K562 (cell line): Measurements from ENCODE around the gene ADD1. TPM values are rescaled to one million over a fixed set of nuclear protein-coding genes. Genes with fewer than 3 reads are reported as not detected.

Experiments
- CBFA2T2 ChIP-seq: fragments of 450-650 bp; conservative IDR thresholded peaks from 2 replicates; pipeline ENCODE4 v1.6.1; 2017; ENCODE audit warnings: mild to moderate bottlenecking
- CEBPG ChIP-seq, 3 experiments: fragments of 200-800 bp in 1 of 3; sonication (Bioruptor generic) in 1 of 3; sonication (generic) in 1 of 3; formaldehyde crosslinking in 1 of 3; IDR thresholded peaks in 2 of 3; conservative IDR thresholded peaks in 1 of 3; 2 replicates each; pipeline versions ENCODE4 v1.6.1 to v1.8.0; 2016 to 2022; ENCODE audit warnings: missing compliant biosample characterization in 2 of 3, missing genetic modification characterization in 2 of 3, mild to moderate bottlenecking in 1 of 3, missing genetic modification reagents in 1 of 3
- CSDE1 ChIP-seq, 2 experiments: fragments of 450-650 bp; IDR thresholded peaks; 2 replicates each; pipeline ENCODE4 v1.6.1; 2016; ENCODE audit warnings: mild to moderate bottlenecking in 1 of 2
- ELF4 ChIP-seq: fragments of 450-650 bp; formaldehyde crosslinking; IDR thresholded peaks from 2 replicates; pipeline ENCODE4 v1.4.0; 2022; ENCODE audit warnings: missing genetic modification characterization
- FOXK2 ChIP-seq, 2 experiments: fragments of 450-650 bp; IDR thresholded peaks in 1 of 2; conservative IDR thresholded peaks in 1 of 2; 2 replicates each; pipeline ENCODE4 v1.6.1; 2016; ENCODE audit warnings: low read depth in 2 of 2, mild to moderate bottlenecking in 1 of 2
- HIVEP1 ChIP-seq: fragments of 250-450 bp; sonication (Bioruptor Pico); IDR thresholded peaks from 2 replicates; pipeline ENCODE4 v1.4.0; 2020; ENCODE audit warnings: mild to moderate bottlenecking
- HMG20A ChIP-seq: fragments of 450-650 bp; formaldehyde crosslinking; conservative IDR thresholded peaks from 2 replicates; pipeline ENCODE4 v1.4.0; 2020; ENCODE audit warnings: mild to moderate bottlenecking, mixed read lengths
- KDM2B ChIP-seq: fragments of 250-450 bp; sonication (Bioruptor Pico); IDR thresholded peaks from 2 replicates; pipeline ENCODE4 v1.8.0; 2021; ENCODE audit warnings: mild to moderate bottlenecking, moderate library complexity
- KLF13 ChIP-seq: fragments of 450-650 bp; IDR thresholded peaks from 2 replicates; pipeline ENCODE4 v1.6.1; 2016; ENCODE audit warnings: missing genetic modification characterization, low read depth, mild to moderate bottlenecking, missing compliant biosample characterization, moderate library complexity, borderline replicate concordance
- NEUROD1 ChIP-seq: fragments of 150-350 bp; IDR thresholded peaks from 2 replicates; pipeline ENCODE4 v1.6.1; 2014; ENCODE audit warnings: borderline replicate concordance, low read length, low read depth; ENCODE audit not compliant: partially characterized antibody
- OTX1 ChIP-seq: fragments of 450-650 bp; formaldehyde crosslinking; IDR thresholded peaks from 2 replicates; pipeline ENCODE4 v1.4.0; 2022; ENCODE audit warnings: mild to moderate bottlenecking
- RCOR1 ChIP-seq, 2 experiments: IDR thresholded peaks; 2 replicates each; pipeline ENCODE4 v1.6.1; 2012; ENCODE audit warnings: low read depth in 2 of 2, low read length in 2 of 2, borderline replicate concordance in 1 of 2, improper control_type of control experiment in 1 of 2
- ZEB2 ChIP-seq: fragments of 450-650 bp; IDR thresholded peaks from 2 replicates; pipeline ENCODE4 v1.6.1; 2016
- ZFPM2 ChIP-seq: fragments of 250-450 bp; sonication (Bioruptor Pico); IDR thresholded peaks from 2 replicates; pipeline ENCODE4 v1.5.1; 2022; ENCODE audit warnings: mild to moderate bottlenecking
- ZNF146 ChIP-seq: IDR thresholded peaks from one replicate; pipeline ENCODE4 v1.6.1; 2018; ENCODE audit warnings: missing compliant biosample characterization; ENCODE audit not compliant: unreplicated experiment
- ZNF347 ChIP-seq: fragments of 450-650 bp; formaldehyde crosslinking; IDR thresholded peaks from 2 replicates; pipeline ENCODE4 v1.4.0; 2020; ENCODE audit warnings: low read depth, mild to moderate bottlenecking, moderate library complexity
- ZNF354B ChIP-seq: fragments of 250-450 bp; sonication (Bioruptor Pico); IDR thresholded peaks from 2 replicates; pipeline ENCODE4 v1.4.0; 2020
- polyA plus RNA-seq, 8 experiments: library from polyadenylated mRNA; depleted of rRNA in 4 of 8; stranded (reverse) in 5 of 8; unstranded in 3 of 8; fragments of >200 nt; fragmentation: Nextera tagmentation in 2 of 8; fragmentation: Illumina TruSeq in 1 of 8; extraction: Ambion mirVana in 2 of 8; extraction: Trizol in 1 of 8; gene quantifications; 2 replicates each; pipeline versions ENCODE4 v1.2.1 to v1.2.3, GENCODE V29; 2011 to 2014; ENCODE audit warnings: inconsistent platforms in 1 of 8, missing spikeins in 1 of 8
- total RNA-seq, 7 experiments: library from RNA; depleted of rRNA in 6 of 7; stranded (reverse); fragments of >200 nt in 6 of 7; fragmentation: Illumina TruSeq in 2 of 7; extraction: Trizol in 2 of 7; gene quantifications; 2 replicates each; pipeline versions ENCODE4 v1.2.1 to v1.2.3, GENCODE V29; 2011 to 2021; ENCODE audit warnings: low replicate concordance in 1 of 7
- TF ChIP-seq, protein P1 (sequence below): fragments of 250-450 bp; sonication (Bioruptor Pico); IDR thresholded peaks from 2 replicates; pipeline ENCODE4 v1.4.0; 2020; ENCODE audit warnings: mild to moderate bottlenecking, moderate library complexity, borderline replicate concordance
- TF ChIP-seq, protein P2 (sequence below): fragments of 450-650 bp; IDR thresholded peaks from 2 replicates; pipeline ENCODE4 v1.6.1; 2016; ENCODE audit warnings: antibody characterized with exemption
- TF ChIP-seq, protein P3 (sequence below): fragments of 450-650 bp; IDR thresholded peaks from 2 replicates; pipeline ENCODE4 v1.6.1; 2016; ENCODE audit warnings: missing biosample characterization, missing genetic modification characterization

Gene ADD1
- total and polyA plus RNA-seq, 9 of the 15 experiments (the other 6 are each of a cell fraction or from before 2014, with no cell fraction given): 17.5 to 153 (median 74.0) TPM

DNA sequence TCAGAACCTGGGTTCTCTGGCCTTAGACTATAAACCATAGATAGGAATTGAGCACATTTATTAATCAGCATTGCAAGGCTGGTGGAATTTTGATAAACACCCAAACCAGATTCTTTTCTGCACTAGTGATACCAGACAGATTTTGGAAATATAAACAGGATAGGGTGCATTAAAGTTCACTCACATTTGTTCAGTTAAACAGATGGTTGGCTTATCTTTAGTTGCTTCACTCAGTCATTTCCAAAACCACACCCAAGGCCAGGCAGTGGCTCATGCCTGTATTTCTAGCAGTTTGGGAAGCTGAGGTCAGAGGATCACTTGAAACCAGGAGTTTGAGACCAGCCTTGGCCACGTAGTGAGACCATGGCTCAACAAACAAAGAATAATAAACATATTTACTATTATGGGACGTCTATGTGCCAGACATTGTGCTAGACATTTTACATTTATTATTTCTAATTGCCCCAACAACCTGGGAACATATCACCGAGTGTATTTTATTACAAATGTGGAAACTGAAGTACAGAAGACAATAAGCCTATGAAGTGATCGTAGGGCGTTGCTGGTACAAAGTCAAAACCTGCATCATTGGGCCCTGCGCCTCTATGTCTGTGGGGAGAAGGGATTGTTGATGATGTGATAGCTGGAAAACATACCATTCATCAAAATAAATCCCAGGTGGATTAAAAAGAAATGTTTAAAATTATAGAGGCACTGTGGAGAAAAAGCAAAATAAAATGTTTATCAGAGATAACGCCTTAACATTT, 15.0 kb downstream of the ADD1 start (continued):
- TF ChIP-seq, protein P1, sequence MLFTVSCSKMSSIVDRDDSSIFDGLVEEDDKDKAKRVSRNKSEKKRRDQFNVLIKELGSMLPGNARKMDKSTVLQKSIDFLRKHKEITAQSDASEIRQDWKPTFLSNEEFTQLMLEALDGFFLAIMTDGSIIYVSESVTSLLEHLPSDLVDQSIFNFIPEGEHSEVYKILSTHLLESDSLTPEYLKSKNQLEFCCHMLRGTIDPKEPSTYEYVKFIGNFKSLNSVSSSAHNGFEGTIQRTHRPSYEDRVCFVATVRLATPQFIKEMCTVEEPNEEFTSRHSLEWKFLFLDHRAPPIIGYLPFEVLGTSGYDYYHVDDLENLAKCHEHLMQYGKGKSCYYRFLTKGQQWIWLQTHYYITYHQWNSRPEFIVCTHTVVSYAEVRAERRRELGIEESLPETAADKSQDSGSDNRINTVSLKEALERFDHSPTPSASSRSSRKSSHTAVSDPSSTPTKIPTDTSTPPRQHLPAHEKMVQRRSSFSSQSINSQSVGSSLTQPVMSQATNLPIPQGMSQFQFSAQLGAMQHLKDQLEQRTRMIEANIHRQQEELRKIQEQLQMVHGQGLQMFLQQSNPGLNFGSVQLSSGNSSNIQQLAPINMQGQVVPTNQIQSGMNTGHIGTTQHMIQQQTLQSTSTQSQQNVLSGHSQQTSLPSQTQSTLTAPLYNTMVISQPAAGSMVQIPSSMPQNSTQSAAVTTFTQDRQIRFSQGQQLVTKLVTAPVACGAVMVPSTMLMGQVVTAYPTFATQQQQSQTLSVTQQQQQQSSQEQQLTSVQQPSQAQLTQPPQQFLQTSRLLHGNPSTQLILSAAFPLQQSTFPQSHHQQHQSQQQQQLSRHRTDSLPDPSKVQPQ (CRISPR knock-in tag): no peak
- TF ChIP-seq CBFA2T2 (peak; percentile 84), HMG20A (CRISPR knock-in tag) (no peak), ZEB2 (no peak), ZNF347 (CRISPR knock-in tag) (no peak), KDM2B (CRISPR knock-in tag) (no peak), CEBPG (CRISPR knock-in tag; IDR thresholded peaks at IDR 0.05) (0 out of 2 replicates have a peak, but pooled peaks have one; percentile 52), CEBPG (tag; conservative IDR thresholded peaks at IDR 0.05 in 1 of 2, IDR thresholded peaks at IDR 0.05 in 1 of 2) (peak; percentile 44 to 55; a peak in 3 of 4 replicates), ZFPM2 (no peak), CSDE1 (IDR thresholded peaks at IDR 0.05) (no peak), ZNF146 (CRISPR knock-in tag) (no peak), KLF13 (tag) (no peak), FOXK2 (conservative IDR thresholded peaks at IDR 0.05 in 1 of 2, IDR thresholded peaks at IDR 0.05 in 1 of 2; ENCODE audit: low read depth in 2 of 2) (peak in 1 of 2 experiments; percentile 34; a peak in 1 of 4 replicates), OTX1 (CRISPR knock-in tag) (no peak), RCOR1 (IDR thresholded peaks at IDR 0.05; ENCODE audit: borderline replicate concordance in 1 of 2, low read depth in 2 of 2, low read length in 2 of 2) (peak in 1 of 2 experiments; percentile 81; a peak in 2 of 4 replicates), ZNF354B (no peak), ELF4 (CRISPR knock-in tag) (no peak), HIVEP1 (no peak), NEUROD1 (no peak)
- TF ChIP-seq, protein P2, sequence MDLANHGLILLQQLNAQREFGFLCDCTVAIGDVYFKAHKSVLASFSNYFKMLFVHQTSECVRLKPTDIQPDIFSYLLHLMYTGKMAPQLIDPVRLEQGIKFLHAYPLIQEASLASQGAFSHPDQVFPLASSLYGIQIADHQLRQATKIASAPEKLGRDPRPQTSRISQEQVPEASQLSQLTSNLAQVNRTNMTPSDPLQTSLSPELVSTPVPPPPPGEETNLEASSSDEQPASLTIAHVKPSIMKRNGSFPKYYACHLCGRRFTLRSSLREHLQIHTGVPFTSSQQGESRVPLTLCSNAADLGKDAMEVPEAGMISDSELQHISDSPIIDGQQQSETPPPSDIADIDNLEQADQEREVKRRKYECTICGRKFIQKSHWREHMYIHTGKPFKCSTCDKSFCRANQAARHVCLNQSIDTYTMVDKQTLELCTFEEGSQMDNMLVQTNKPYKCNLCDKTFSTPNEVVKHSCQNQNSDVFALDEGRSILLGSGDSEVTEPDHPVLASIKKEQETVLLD: no peak
- TF ChIP-seq, protein P3, sequence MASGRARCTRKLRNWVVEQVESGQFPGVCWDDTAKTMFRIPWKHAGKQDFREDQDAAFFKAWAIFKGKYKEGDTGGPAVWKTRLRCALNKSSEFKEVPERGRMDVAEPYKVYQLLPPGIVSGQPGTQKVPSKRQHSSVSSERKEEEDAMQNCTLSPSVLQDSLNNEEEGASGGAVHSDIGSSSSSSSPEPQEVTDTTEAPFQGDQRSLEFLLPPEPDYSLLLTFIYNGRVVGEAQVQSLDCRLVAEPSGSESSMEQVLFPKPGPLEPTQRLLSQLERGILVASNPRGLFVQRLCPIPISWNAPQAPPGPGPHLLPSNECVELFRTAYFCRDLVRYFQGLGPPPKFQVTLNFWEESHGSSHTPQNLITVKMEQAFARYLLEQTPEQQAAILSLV: no peak
